Activated naive CD4-positive, alpha-beta T cell treated with anti-CD3 and anti-CD28 coated beads, Interleukin-2, amount 10 ng/mL, durations not matched to agents 7 days and 5 days (primary cell): ENCODE measurements around the gene GMPR2.
"Not testable (repeated sequence)": the region's sequence is repeated elsewhere in the genome, so short reads cannot be mapped to it uniquely, and the experiment has no call there.

Source experiments
- CTCF ChIA-PET: fragments of 350-600 bp; sonication (Branson Sonifier 250); formaldehyde crosslinking; loops from one replicate; lab custom pipeline; 2021; ENCODE audit warnings: antibody characterized with exemption; lab: Charles Lee
- DNase-seq: peaks from one replicate; pipeline ENCODE4 v3.0.0-alpha.2; 2020
- H3K27ac Mint-ChIP-seq: one replicate; pipeline ENCODE4 v1.8.0; 2021; ENCODE audit warnings: mild to moderate bottlenecking, moderate library complexity, mixed read lengths
- H3K27me3 Mint-ChIP-seq: one replicate; pipeline ENCODE4 v1.8.0; 2021; ENCODE audit warnings: mild to moderate bottlenecking, mixed read lengths
- H3K36me3 Mint-ChIP-seq: one replicate; pipeline ENCODE4 v1.8.0; 2021; ENCODE audit warnings: mixed read lengths
- H3K4me1 Mint-ChIP-seq: one replicate; pipeline ENCODE4 v1.8.0; 2021; ENCODE audit warnings: mixed read lengths
- H3K4me3 Mint-ChIP-seq: one replicate; pipeline ENCODE4 v1.8.0; 2021; ENCODE audit warnings: mild to moderate bottlenecking, moderate library complexity, mixed read lengths
- H3K9me3 Mint-ChIP-seq: one replicate; pipeline ENCODE4 v1.8.0; 2021; ENCODE audit warnings: mixed read lengths

The GMPR2 gene

DNA sequence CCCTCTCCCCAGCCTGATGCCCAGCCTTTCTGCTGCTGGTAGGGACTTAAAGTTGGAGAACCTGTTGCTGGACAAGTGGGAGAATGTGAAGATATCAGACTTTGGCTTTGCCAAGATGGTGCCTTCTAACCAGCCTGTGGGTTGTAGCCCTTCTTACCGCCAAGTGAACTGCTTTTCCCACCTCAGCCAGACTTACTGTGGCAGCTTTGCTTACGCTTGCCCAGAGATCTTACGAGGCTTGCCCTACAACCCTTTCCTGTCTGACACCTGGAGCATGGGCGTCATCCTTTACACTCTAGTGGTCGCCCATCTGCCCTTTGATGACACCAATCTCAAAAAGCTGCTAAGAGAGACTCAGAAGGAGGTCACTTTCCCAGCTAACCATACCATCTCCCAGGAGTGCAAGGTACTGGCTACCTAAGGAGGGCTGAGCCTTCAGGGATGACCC lies 25.6 kb upstream of the GMPR2 start:
- CTCF ChIA-PET = interaction anchor here (1.1 to 1.3 kb wide), 3 partner anchors 8 to 101 kb away, joined by 3 read pairs; partner anchors contain the start of genes CIDEB and MDP1
- no peak for DNase-seq
- Mint-ChIP-seq H3K36me3 (peaks cover 83% of the 10 kb centered on the region), H3K4me1 (peaks cover 34% of the 10 kb centered on the region), H3K4me3 (no peak overlapping the region), H3K27ac (peak overlapping the region; percentile 58), H3K27me3 (no peaks in the 10 kb centered on the region), H3K9me3 (peaks cover 10% of the 10 kb centered on the region)

DNA sequence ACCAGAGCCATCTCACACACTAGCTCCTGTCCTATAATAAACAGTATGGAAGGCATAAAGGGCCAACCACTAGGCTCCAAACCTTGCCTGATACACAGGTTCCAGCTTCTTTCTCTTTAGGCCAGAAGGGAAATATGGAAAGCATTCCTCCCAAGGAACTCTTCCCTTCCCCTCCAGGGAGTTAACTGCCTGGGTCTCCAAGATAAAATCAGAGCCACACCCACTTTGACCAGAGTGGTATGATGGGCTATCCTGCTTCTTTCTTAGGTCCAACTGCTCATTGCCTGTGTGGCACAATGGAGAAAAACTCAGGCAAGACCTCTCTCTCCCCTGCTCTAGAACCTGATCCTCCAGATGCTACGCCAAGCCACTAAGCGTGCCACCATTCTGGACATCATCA lies 25.1 kb upstream of the GMPR2 start:
- CTCF ChIA-PET = interaction anchor here (1.1 to 1.3 kb wide), 2 partner anchors 12 to 100 kb away, joined by 3 read pairs; partner anchors contain the start of gene CIDEB
- H3K9me3 Mint-ChIP-seq = peaks cover 6% of the 10 kb centered on the region
- no peak overlapping the region for H3K4me3 Mint-ChIP-seq
- no peak overlapping the region for H3K27ac Mint-ChIP-seq
- H3K27me3 Mint-ChIP-seq = no peaks in the 10 kb centered on the region
- H3K36me3 Mint-ChIP-seq = peaks cover 80% of the 10 kb centered on the region
- no peak for DNase-seq
- peaks cover 38% of the 10 kb centered on the region for H3K4me1 Mint-ChIP-seq

DNA sequence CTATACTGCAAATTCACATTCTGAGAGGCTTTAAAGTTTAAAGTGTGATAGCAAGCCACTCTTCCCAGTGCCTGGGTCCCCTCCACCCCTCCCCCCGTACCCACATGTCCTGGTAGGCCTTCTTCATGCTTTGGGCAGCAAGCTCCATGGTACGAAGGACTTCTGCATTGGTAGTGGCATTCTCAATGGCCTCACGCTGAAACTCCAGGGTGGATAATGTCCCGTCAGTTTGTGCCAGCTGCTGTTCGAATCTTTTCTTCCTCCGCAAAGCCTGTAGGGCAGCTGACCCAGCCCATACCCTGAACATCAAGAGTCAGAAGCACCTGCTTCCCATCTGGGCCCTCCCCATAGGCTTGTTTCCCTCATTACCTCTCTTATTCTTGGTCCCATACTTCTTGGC lies 21.4 kb upstream of the GMPR2 start:
- H3K9me3 Mint-ChIP-seq = no peaks in the 10 kb centered on the region
- peak overlapping the region; percentile 95 for H3K27ac Mint-ChIP-seq
- peak overlapping the region; percentile 81 for H3K4me3 Mint-ChIP-seq
- CTCF ChIA-PET = interaction anchor here (1.1 kb wide), 1 partner anchor 153 kb away, joined by 3 read pairs; no protein-coding TSS in a partner anchor
- no peak for DNase-seq
- H3K36me3 Mint-ChIP-seq = peaks cover 63% of the 10 kb centered on the region
- H3K4me1 Mint-ChIP-seq = peaks cover 70% of the 10 kb centered on the region
- peaks cover 6% of the 10 kb centered on the region for H3K27me3 Mint-ChIP-seq

DNA sequence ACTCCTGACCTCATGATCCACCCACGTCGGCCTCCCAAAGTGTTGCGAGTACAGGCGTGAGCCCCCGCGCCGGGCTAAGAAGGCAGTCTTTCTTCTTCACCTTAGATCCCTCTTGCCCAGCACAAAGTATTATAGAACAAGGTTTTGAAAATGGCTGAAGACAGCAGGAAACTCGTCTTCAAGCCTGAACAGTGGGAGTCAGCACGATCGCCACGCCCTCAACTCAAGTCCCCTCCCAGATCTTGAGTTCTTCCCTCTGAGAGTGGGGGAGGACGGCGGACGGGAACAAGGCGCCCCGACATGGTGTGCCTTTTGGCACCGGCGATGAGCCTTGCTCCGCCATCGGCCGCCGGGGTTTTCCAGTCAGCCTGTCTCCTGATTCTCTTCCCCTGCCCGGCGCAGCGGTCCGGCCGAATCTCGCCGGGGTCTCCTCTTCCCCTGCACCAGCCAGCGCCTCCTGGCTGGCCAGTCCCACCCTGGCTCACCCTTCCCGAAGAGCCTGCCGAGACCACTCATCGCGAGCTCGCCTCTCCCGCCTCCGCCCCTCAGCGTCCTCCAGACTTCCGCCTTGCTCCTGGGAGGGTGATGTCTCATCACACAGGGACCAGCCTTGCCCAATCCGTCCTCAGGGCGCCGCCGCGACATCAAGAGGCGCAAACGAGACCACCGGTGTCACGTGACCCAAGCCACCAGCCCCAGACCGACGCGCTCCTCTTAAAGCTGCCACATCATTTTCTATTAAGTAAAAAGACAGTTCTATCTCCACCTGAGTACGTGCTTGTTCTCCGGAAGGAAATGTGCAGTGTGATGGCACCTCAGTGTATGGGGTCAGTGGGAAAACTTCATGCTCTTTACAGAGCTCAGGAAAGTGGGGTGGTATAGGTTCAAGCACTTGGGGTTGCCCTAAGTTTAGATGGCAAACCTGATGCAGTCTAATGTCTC lies 19.5 kb upstream of the GMPR2 start, which contains the start of gene CHMP4A:
Gene CHMP4A, minus strand, starts transcription at position 565 of the 942 bp plus-strand sequence. Its CDS starts 49 bp downstream, at position 516.
- peak within 1 kb of the TSS; percentile 81 for H3K4me3 Mint-ChIP-seq
- no peaks in the 10 kb centered on the region for H3K9me3 Mint-ChIP-seq
- CTCF ChIA-PET = interaction anchor here (0.6 to 2.7 kb wide), 12 partner anchors 17 to 223 kb away, joined by 3 to 14 read pairs (median 3); partner anchors contain the start of genes RABGGTA and TINF2
- H3K4me1 Mint-ChIP-seq = peaks cover 65% of the 10 kb centered on the region
- H3K36me3 Mint-ChIP-seq = peaks cover 56% of the 10 kb centered on the region
- peaks cover 6% of the 10 kb centered on the region for H3K27me3 Mint-ChIP-seq
- H3K27ac Mint-ChIP-seq = peak within 1 kb of the TSS; percentile 95
- DNase-seq = peak; percentile 99

DNA sequence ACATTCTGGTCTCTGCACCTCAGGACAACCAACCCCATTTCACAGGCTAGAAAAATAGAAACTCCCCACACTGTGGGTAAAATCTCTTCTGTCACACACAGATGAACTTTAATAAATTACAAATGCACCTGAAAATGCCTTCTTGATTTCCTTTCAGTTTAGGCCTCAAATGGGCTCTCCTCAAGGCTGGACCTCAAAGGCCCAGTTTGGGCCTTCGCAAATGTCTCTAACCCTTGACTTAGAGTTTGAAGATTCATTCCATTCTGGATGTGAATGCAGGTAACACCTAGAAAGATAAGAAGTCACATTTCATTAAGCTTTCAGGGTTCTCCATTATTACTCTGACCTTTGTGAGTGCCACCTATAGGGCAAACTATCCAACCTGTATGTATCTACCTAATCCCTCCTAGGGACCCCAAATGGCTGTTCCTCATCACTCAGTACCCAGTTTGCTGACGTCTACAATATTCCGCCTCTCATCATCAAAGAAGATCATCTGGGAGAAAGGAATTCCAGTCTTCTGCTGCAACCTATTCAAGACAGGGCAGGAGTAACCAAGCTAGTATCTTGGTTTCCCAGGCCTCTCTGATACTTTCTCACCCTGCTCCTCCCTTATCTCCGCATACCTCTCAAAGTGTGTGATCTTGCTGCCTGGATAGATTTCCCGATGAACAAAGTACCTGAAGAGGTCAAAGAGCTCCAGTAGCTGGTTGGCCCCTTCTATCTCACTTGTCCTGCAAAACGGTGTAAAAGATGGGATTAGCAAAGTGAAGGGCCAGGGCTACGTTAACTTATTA lies 18.7 kb upstream of the GMPR2 start:
- Mint-ChIP-seq H3K27ac (peak overlapping the region; percentile 95), H3K4me3 (peak overlapping the region; percentile 81), H3K9me3 (no peaks in the 10 kb centered on the region), H3K27me3 (peaks cover 6% of the 10 kb centered on the region), H3K4me1 (peaks cover 62% of the 10 kb centered on the region), H3K36me3 (peaks cover 56% of the 10 kb centered on the region)
- CTCF ChIA-PET = interaction anchor here (0.7 to 2.9 kb wide), 15 partner anchors 15 to 223 kb away, joined by 3 to 14 read pairs (median 3); partner anchors contain the start of genes RABGGTA, TINF2 and TM9SF1
- no peak for DNase-seq

DNA sequence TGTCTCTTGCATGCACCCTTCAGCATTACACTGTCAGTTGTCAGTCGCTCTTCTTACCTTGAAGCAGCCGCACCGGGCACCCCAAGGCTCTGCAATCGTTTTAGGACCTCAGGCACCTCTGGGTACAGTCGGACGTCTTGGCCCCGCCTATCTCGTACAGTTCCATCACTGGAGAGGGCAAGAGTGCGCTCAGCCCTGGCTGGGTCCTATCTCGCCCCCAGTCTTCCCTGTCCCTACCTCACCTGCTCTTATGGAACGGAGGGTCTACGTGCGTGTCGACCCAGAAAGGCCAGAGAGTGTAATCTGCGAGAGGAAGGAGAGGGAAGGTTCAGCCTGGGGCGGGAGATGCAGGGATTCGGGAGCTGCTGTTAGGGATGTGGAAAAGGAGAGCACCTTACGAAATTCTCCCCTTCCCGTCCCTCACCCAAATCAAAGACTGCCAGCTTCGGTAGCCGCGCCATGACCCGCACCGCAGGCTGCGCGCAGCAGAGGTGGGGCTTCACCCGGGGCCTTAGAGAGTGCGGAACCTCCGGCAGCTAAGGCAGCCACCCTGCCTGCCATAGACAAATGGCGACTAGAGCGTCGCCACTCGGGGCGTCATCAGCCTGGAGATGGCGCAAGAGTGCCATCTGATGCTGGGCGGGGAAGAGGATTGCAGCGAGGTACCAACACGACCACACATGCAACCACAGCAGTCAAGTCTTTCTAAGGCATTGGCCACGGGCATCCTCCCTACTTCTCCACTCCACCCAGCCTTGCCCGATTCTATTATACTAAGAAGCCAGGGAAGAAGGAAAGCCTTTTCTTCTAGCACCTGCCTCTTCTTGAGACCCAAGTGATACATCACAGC lies 17.0 kb upstream of the GMPR2 start, which contains the start of gene MDP1:
Gene MDP1, minus strand, starts transcription at position 572 of the 850 bp plus-strand sequence. Its CDS starts 111 bp downstream, at position 461.
- Mint-ChIP-seq H3K4me3 (peak within 1 kb of the TSS; percentile 94), H3K36me3 (peaks cover 39% of the 10 kb centered on the region), H3K9me3 (no peaks in the 10 kb centered on the region), H3K27me3 (peaks cover 6% of the 10 kb centered on the region), H3K4me1 (peaks cover 56% of the 10 kb centered on the region), H3K27ac (peak within 1 kb of the TSS; percentile 95)
- CTCF ChIA-PET = interaction anchor here (0.6 to 2.9 kb wide), 21 partner anchors 9 to 221 kb away, joined by 3 to 26 read pairs (median 4); partner anchors contain the start of genes CIDEB, DHRS1, LTB4R2 and NOP9
- peak; percentile 93 for DNase-seq

DNA sequence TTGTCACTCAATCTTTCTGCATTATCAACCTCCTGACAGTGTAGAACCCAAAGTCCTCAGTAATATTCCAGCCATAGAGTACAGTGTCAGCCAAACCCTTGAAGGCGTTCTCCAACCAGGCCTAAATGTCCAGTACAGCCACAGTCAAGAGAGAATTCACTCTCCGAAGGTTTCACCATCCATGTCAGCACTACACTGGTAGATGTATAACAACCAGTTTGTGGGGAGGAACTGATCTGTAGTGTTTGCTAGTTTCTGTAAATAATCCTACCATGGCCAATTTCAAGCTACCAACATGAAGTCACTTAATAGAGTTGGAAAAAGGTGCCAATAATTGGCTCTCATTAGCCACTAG lies 16.4 kb upstream of the GMPR2 start:
- CTCF ChIA-PET = interaction anchor here (0.9 to 2.9 kb wide), 12 partner anchors 15 to 221 kb away, joined by 3 to 26 read pairs (median 6); partner anchors contain the start of genes CIDEB, DHRS1, LTB4R2 and NOP9
- peaks cover 6% of the 10 kb centered on the region for H3K27me3 Mint-ChIP-seq
- H3K4me1 Mint-ChIP-seq = peaks cover 51% of the 10 kb centered on the region
- H3K4me3 Mint-ChIP-seq = peak overlapping the region; percentile 94
- peak overlapping the region; percentile 95 for H3K27ac Mint-ChIP-seq
- no peak for DNase-seq
- H3K36me3 Mint-ChIP-seq = peaks cover 36% of the 10 kb centered on the region
- no peaks in the 10 kb centered on the region for H3K9me3 Mint-ChIP-seq

DNA sequence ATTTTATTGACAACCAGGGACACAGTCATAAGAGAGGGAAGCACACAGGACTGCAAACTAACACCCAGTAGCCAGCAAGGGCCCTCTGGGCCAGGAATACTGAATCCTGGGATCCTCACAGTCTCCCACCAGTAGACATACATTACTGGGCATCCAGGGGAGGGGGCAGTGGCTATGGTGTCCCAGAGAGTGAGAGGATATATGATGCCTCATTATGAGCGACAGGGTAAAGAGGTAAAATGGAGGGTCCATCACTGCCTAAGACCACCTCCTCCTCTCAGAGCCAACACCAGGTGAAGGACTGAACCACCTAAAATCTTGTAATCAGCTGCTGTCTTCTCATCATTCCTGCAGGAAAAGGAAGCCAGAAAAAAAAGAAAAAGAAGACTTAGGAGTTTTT lies 15.9 kb upstream of the GMPR2 start:
- not testable (repeated sequence) for H3K27me3 Mint-ChIP-seq, H3K4me3 Mint-ChIP-seq, DNase-seq, H3K9me3 Mint-ChIP-seq
- CTCF ChIA-PET = interaction anchor here (2.4 to 2.9 kb wide), 3 partner anchors 21 to 80 kb away, joined by 8 to 26 read pairs (median 10); partner anchors contain the start of genes TINF2 and TM9SF1
- H3K36me3 Mint-ChIP-seq = peaks cover 31% of the 10 kb centered on the region
- H3K4me1 Mint-ChIP-seq = peaks cover 45% of the 10 kb centered on the region
- peak overlapping the region; percentile 95 for H3K27ac Mint-ChIP-seq

DNA sequence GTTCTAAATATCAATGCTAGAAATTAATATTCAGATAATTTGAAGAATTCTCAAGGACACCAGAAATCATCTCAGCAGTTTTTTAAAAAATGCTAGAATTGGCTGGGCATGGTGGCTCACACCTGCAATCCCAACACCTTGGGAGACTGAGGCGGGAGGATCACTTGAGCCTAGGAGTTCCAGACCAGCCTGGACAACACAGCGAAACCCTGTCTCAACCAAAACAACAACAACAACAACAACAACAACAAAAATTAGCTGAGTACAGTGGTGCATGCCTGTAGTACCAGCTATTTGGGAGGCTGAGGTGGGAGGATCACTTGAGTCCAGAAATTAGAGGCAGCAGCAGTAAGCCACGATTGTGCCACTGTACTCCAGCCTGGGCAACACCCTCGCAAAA lies 13.6 kb upstream of the GMPR2 start:
- CTCF ChIA-PET = interaction anchor here (0.7 to 1.1 kb wide), 2 partner anchors 11 to 78 kb away, joined by 3 to 9 read pairs; no protein-coding TSS in a partner anchor
- Mint-ChIP-seq H3K36me3 (peaks cover 24% of the 10 kb centered on the region), H3K4me1 (peaks cover 28% of the 10 kb centered on the region), H3K27me3 (peaks cover 6% of the 10 kb centered on the region), H3K27ac (no peak overlapping the region), H3K9me3 (no peaks in the 10 kb centered on the region), H3K4me3 (no peak overlapping the region)
- no peak for DNase-seq

DNA sequence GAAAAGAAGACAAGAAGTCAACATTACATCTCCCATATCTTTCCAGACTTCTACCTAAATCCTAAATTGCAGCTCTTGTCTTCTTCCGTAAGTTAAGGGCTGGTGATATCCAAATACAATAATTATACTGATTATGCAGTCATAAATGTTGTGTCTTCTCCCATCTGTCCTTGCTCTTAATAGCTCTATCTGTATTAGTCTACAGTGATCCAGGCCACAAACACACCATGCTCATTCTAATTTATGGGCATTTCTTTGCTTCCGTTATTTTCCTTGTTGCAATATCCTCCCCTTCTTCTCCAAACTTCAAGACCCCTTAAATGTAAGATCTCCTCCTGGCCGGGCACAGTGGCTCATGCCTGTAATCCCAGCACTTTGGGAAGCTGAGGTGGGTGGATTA lies 13.2 kb upstream of the GMPR2 start:
- H3K27ac Mint-ChIP-seq = no peak overlapping the region
- no peak overlapping the region for H3K4me3 Mint-ChIP-seq
- peaks cover 25% of the 10 kb centered on the region for H3K4me1 Mint-ChIP-seq

DNA sequence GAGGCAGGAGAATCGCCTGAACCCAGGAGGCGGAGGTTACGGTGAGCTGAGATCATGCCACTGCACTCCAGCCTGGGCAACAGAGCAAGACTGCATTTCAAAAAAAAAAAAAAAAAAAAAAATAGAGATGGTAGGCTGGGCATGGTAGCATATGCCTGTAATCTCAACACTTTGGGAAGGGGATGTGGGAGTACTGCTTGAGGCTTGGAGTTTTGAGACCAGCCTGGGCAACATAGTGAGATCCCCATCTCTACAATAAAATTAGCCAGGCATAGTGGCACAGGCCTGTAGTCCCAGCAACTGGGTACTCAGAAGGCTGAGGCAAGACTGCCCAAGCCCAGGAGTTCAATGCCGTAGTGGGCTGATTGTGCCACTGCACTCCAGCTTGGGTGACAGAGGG lies 9.7 kb upstream of the GMPR2 start:
- H3K9me3 Mint-ChIP-seq, H3K4me3 Mint-ChIP-seq, DNase-seq, H3K27me3 Mint-ChIP-seq, CTCF ChIA-PET, H3K27ac Mint-ChIP-seq: not testable (repeated sequence)
- Mint-ChIP-seq H3K4me1 (peaks cover 13% of the 10 kb centered on the region), H3K36me3 (peaks cover 22% of the 10 kb centered on the region)

More for the DNA sequence above, 13.2 kb upstream of the GMPR2 start:
- CTCF ChIA-PET = interaction anchor here (0.7 to 1.1 kb wide), 3 partner anchors 12 to 78 kb away, joined by 3 to 9 read pairs (median 3); no protein-coding TSS in a partner anchor
- H3K9me3 Mint-ChIP-seq = no peaks in the 10 kb centered on the region
- peaks cover 6% of the 10 kb centered on the region for H3K27me3 Mint-ChIP-seq
- no peak for DNase-seq
- H3K36me3 Mint-ChIP-seq = peaks cover 23% of the 10 kb centered on the region

DNA sequence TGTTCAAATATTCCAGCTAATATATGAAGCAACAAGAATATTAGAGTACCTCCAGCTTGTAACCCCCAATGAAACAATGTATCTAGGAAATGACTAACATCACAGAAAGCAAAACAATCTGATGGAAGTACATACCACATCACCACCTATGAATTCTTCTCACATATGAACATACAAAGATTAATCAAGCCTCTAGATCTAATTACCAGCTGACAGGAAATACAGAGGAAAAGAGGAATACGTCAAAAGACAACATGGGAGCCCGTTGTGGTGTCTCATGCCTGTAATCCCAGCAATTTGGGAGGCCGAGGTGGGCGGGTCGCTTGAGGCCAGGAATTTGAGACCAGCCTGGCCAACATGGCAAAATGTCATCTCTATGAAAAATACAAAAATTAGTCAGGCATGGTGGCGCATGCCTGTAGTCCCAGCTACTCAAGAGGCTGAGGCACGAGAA lies 8.1 kb upstream of the GMPR2 start:
- H3K9me3 Mint-ChIP-seq = no peaks in the 10 kb centered on the region
- DNase-seq = no peak

More for the DNA sequence above, 8.1 kb upstream of the GMPR2 start:
- Mint-ChIP-seq H3K36me3 (peaks cover 22% of the 10 kb centered on the region), H3K4me1 (peaks cover 20% of the 10 kb centered on the region), H3K27me3 (no peaks in the 10 kb centered on the region), H3K4me3 (no peak overlapping the region), H3K27ac (no peak overlapping the region)
- CTCF ChIA-PET = interaction anchor here (1.2 kb wide), 1 partner anchor 72 kb away, joined by 5 read pairs; no protein-coding TSS in a partner anchor
